Ishikawa (cell line): ENCODE results near the gene NUMB.

Source experiments
- CEBPB ChIP-seq: IDR thresholded peaks from 2 replicates; pipeline ENCODE4 v1.6.1; 2012
- CREB1 ChIP-seq: IDR thresholded peaks from 2 replicates; pipeline ENCODE4 v1.6.1; 2012; ENCODE audit warnings: low read depth
- EGR1 ChIP-seq: IDR thresholded peaks from 2 replicates; pipeline ENCODE4 v1.6.1; 2012
- EP300 ChIP-seq: IDR thresholded peaks from 2 replicates; pipeline ENCODE4 v1.6.1; 2012; ENCODE audit warnings: borderline replicate concordance
- FOXM1 ChIP-seq: IDR thresholded peaks from 2 replicates; pipeline ENCODE4 v1.6.1; 2012; ENCODE audit warnings: low read depth, borderline replicate concordance
- MAX ChIP-seq: IDR thresholded peaks from 2 replicates; pipeline ENCODE4 v1.6.1; 2012
- NFIC ChIP-seq: IDR thresholded peaks from 2 replicates; pipeline ENCODE4 v1.6.1; 2012
- RAD21 ChIP-seq: IDR thresholded peaks from 2 replicates; pipeline ENCODE4 v1.6.1; 2012; ENCODE audit warnings: low read depth
- REST ChIP-seq: IDR thresholded peaks from 2 replicates; pipeline ENCODE4 v1.6.1; 2012; ENCODE audit warnings: low read depth, mild to moderate bottlenecking
- TAF1 ChIP-seq: IDR thresholded peaks from 2 replicates; pipeline ENCODE4 v1.6.1; 2012; ENCODE audit warnings: low read depth, mild to moderate bottlenecking
- TCF12 ChIP-seq: IDR thresholded peaks from 2 replicates; pipeline ENCODE4 v1.6.1; 2012; ENCODE audit warnings: low read depth
- TEAD4 ChIP-seq: IDR thresholded peaks from 2 replicates; pipeline ENCODE4 v1.6.1; 2012
- USF1 ChIP-seq: IDR thresholded peaks from 2 replicates; pipeline ENCODE4 v1.6.1; 2012
- YY1 ChIP-seq: IDR thresholded peaks from 2 replicates; pipeline ENCODE4 v1.6.1; 2012; ENCODE audit warnings: low read depth
- ZBTB7A ChIP-seq: IDR thresholded peaks from 2 replicates; pipeline ENCODE4 v1.6.1; 2012; ENCODE audit warnings: low read depth

The NUMB gene

GRCh38 chr14:73249108-73249507, 209.2 kb downstream of the NUMB start:
- TF ChIP-seq ZBTB7A (no peak), TAF1 (no peak), TEAD4 (no peak), USF1 (no peak), NFIC (no peak), YY1 (no peak)

- TF ChIP-seq RAD21 (no peak), YY1 (no peak), NFIC (no peak), TCF12 (no peak), EP300 (no peak), REST (no peak), MAX (no peak), CEBPB (no peak), EGR1 (no peak), CREB1 (no peak), USF1 (no peak), TAF1 (no peak), ZBTB7A (no peak)
Observed at GRCh38 chr14:73248108-73248868, 210.1 kb downstream of the NUMB start.

- TF ChIP-seq NFIC (no peak), TEAD4 (no peak), CREB1 (no peak), RAD21 (no peak), TAF1 (no peak), USF1 (no peak), EGR1 (no peak)
Observed at GRCh38 chr14:73246387-73247150, 211.8 kb downstream of the NUMB start.

- TF ChIP-seq REST (no peak), FOXM1 (no peak), MAX (no peak), CREB1 (no peak), YY1 (no peak), USF1 (no peak), CEBPB (no peak), TAF1 (no peak), RAD21 (no peak)
Observed at GRCh38 chr14:73245480-73246325, 212.6 kb downstream of the NUMB start.
